CD4-positive, alpha-beta T cell treated with Interferon gamma for 1 hour (primary cell): ENCODE measurements around the gene HACL1.

Experiments used
- DNase-seq: peaks from one replicate; pipeline ENCODE4 v3.0.0-alpha.2; 2020

The HACL1 gene

GRCh38 chr3:15522016-15522415, 79.4 kb downstream of the HACL1 start:
- DNase-seq, result no peak

GRCh38 chr3:15521573-15521965, 79.8 kb downstream of the HACL1 start, which contains the start of gene COLQ:
Gene COLQ (minus strand): TSS chr3:15521706. CDS start chr3:15521625, 81 bp downstream.
- no peak for DNase-seq

- no peak for DNase-seq
Observed at GRCh38 chr3:15520804-15521572, 80.4 kb downstream of the HACL1 start.

- DNase-seq, result peak; percentile 11
Observed at GRCh38 chr3:15520185-15520584, 81.2 kb downstream of the HACL1 start.

GRCh38 chr3:15519096-15519495, 82.3 kb downstream of the HACL1 start:
- no peak for DNase-seq

GRCh38 chr3:15514663-15515340, 86.6 kb downstream of the HACL1 start:
- no peak for DNase-seq

GRCh38 chr3:15513810-15514662, 87.3 kb downstream of the HACL1 start:
- DNase-seq, result no peak

- DNase-seq, result no peak
Observed at GRCh38 chr3:15513116-15513515, 88.3 kb downstream of the HACL1 start.

- no peak for DNase-seq
Observed at GRCh38 chr3:15512166-15512565, 89.2 kb downstream of the HACL1 start.

GRCh38 chr3:15511156-15511555, 90.2 kb downstream of the HACL1 start:
- DNase-seq, result no peak
